Prostate gland (tissue), 2 donors: Measurements from ENCODE around the gene FUT3. TPM values are rescaled to one million over a fixed set of nuclear protein-coding genes. Genes with fewer than 3 reads are reported as not detected.

ENCODE experiments used
- DNase-seq: peaks from one replicate; pipeline ENCODE4 v3.0.0-alpha.2; 2019; ENCODE audit warnings: low spot score
- H3K27ac ChIP-seq, 2 donors: fragments of 200-600 bp; sonication (generic); 2 replicates each; pipeline ENCODE4 v1.5.1; 2017 to 2019
- H3K27me3 ChIP-seq: fragments of 200-600 bp; sonication (generic); replicated peaks from 2 replicates; pipeline ENCODE4 v1.5.1; 2019; ENCODE audit not compliant: insufficient read depth
- H3K36me3 ChIP-seq, 2 donors: fragments of 200-600 bp; sonication (generic); 1 replicate in 1 of 2; 2 replicates in 1 of 2; pipeline versions ENCODE4 v1.5.1 to v1.8.1; 2017 to 2019
- H3K4me1 ChIP-seq: fragments of 200-600 bp; sonication (generic); replicated peaks from 2 replicates; pipeline ENCODE4 v1.5.1; 2019
- H3K4me3 ChIP-seq, 2 donors: fragments of 200-600 bp; sonication (generic); 2 replicates each; pipeline ENCODE4 v1.5.1; 2017 to 2019
- H3K9me3 ChIP-seq: fragments of 200-600 bp; sonication (generic); 2 replicates; pipeline ENCODE4 v1.5.1; 2017
- CTCF ChIP-seq, 4 experiments: fragments of 200-600 bp in 2 of 4; fragments of 450-650 bp in 2 of 4; sonication (generic) in 2 of 4; IDR thresholded peaks; 1 replicate in 3 of 4; 2 replicates in 1 of 4; pipeline ENCODE4 v1.5.1; 2016 to 2019; ENCODE audit warnings: antibody characterized with exemption in 4 of 4, mild to moderate bottlenecking in 2 of 4, moderate library complexity in 2 of 4
- POLR2A ChIP-seq: fragments of 450-650 bp; IDR thresholded peaks from one replicate; pipeline ENCODE4 v1.6.1; 2016; ENCODE audit warnings: antibody characterized with exemption, mild to moderate bottlenecking
- POLR2AphosphoS5 ChIP-seq: sonication (generic); formaldehyde crosslinking; IDR thresholded peaks from one replicate; pipeline ENCODE4 v1.6.1; 2017; ENCODE audit warnings: antibody characterized with exemption
- WGBS: methylation state at CpG from one replicate; pipeline ENCODE4 v1.1.5; 2018; 5-methylcytosine and 5-hydroxymethylcytosine counted together
- intact Hi-C: fragments of 100-400 bp; cut with DNase I; formaldehyde crosslinking; loops from one replicate; pipeline ENCODE4 v1.14.2; 2022
- total RNA-seq, 2 donors: library from RNA; depleted of rRNA; stranded (reverse); fragments of >200 nt; gene quantifications; one replicate each; pipeline ENCODE4 v1.1.0, GENCODE V29; 2016

FUT3 gene
- total RNA-seq, 2 donors from 2014 or later: 1.4 to 2.1 TPM

- Histone ChIP-seq H3K27ac (no peak overlapping the region), H3K9me3 (no peaks in the 10 kb centered on the region), H3K4me3 (peak overlapping the region; percentile 1 to 4), H3K27me3 (no peaks in the 10 kb centered on the region), H3K4me1 (no peaks in the 10 kb centered on the region), H3K36me3 (no peaks in the 10 kb centered on the region)
- TF ChIP-seq POLR2A (no peak), POLR2AphosphoS5 (peak; percentile 52), CTCF (IDR thresholded peaks at IDR 0.05) (peak; percentile 55 to 96 (median 90))
- intact Hi-C loops: loop anchor here (1.0 to 2.0 kb wide), 3 partner anchors 25 to 219 kb away; no protein-coding TSS in a partner anchor
- 2% methylated on average over 44 of the region's 54 CpGs for WGBS
- peak; percentile 79 for DNase-seq
Measured at GRCh38 chr19:5803752-5804515, 47.3 kb downstream of the FUT3 start.

GRCh38 chr19:5803441-5803751 is 47.9 kb downstream of the FUT3 start:
- Histone ChIP-seq H3K4me3 (peak overlapping the region; percentile 1 to 4), H3K27ac (no peak overlapping the region), H3K9me3 (no peaks in the 10 kb centered on the region), H3K4me1 (no peaks in the 10 kb centered on the region), H3K27me3 (no peaks in the 10 kb centered on the region), H3K36me3 (no peaks in the 10 kb centered on the region)
- intact Hi-C loops: loop anchor here (2.0 kb wide), 1 partner anchor 219 kb away; no protein-coding TSS in a partner anchor
- no peak for DNase-seq
- TF ChIP-seq CTCF (IDR thresholded peaks at IDR 0.05): no peak
- WGBS: 6% methylated on average over 8 of the region's 8 CpGs

GRCh38 chr19:5801796-5802619 is 49.2 kb downstream of the FUT3 start:
- H3K27me3 ChIP-seq: no peaks in the 10 kb centered on the region
- no peaks in the 10 kb centered on the region for H3K36me3 ChIP-seq

GRCh38 chr19:5800361-5801270 is 50.6 kb downstream of the FUT3 start:
- H3K9me3 ChIP-seq: no peaks in the 10 kb centered on the region
- H3K36me3 ChIP-seq: no peaks in the 10 kb centered on the region
- H3K27ac ChIP-seq: no peak overlapping the region
- 79% methylated on average over 17 of the region's 17 CpGs for WGBS
- intact Hi-C loops: no loop called here
- H3K4me3 ChIP-seq: no peak overlapping the region
- H3K27me3 ChIP-seq: no peaks in the 10 kb centered on the region
- TF ChIP-seq CTCF (IDR thresholded peaks at IDR 0.05) (no peak), POLR2A (no peak), POLR2AphosphoS5 (no peak)
- no peaks in the 10 kb centered on the region for H3K4me1 ChIP-seq
- DNase-seq: no peak

More at GRCh38 chr19:5801796-5802619, 49.2 kb downstream of the FUT3 start:
- TF ChIP-seq POLR2A (no peak), CTCF (IDR thresholded peaks at IDR 0.05) (no peak), POLR2AphosphoS5 (no peak)
- intact Hi-C loops: loop anchor here (2.0 kb wide), 1 partner anchor 221 kb away; no protein-coding TSS in a partner anchor
- Histone ChIP-seq H3K4me3 (no peak overlapping the region), H3K4me1 (no peaks in the 10 kb centered on the region), H3K9me3 (no peaks in the 10 kb centered on the region), H3K27ac (no peak overlapping the region)
- WGBS: 7% methylated on average over 32 of the region's 33 CpGs
- DNase-seq: no peak
